CD4-positive, alpha-beta T cell treated with Interleukin-4 for 4 hours (primary cell): ENCODE results near the gene ITGAE.
"Not testable (repeated sequence)": the region's sequence is repeated elsewhere in the genome, so short reads cannot be mapped to it uniquely, and the experiment has no call there.

ENCODE experiments used
- DNase-seq: peaks from one replicate; pipeline ENCODE4 v3.0.0-alpha.2; 2020

Gene ITGAE

GRCh38 chr17:3800362-3801271 is at the start of gene ITGAE:
Gene ITGAE (minus strand): TSS chr17:3801188. CDS start chr17:3801144, 44 bp downstream.
- no peak for DNase-seq

- no peak for DNase-seq
These were observed 47.3 kb upstream of the ITGAE start for GRCh38 chr17:3848229-3848835.

- DNase-seq, result no peak
These were observed 46.2 kb upstream of the ITGAE start for GRCh38 chr17:3847165-3847670.

- DNase-seq, result no peak
These were observed 45.6 kb upstream of the ITGAE start for GRCh38 chr17:3846437-3847164.

- peak; percentile 83 for DNase-seq
These were observed 44.8 kb upstream of the ITGAE start, which contains the start of gene NCBP3 for GRCh38 chr17:3845621-3846436. Gene NCBP3 (minus strand): TSS chr17:3846246. CDS start chr17:3846223, 23 bp downstream.

GRCh38 chr17:3845291-3845620 is 44.3 kb upstream of the ITGAE start:
- DNase-seq, result peak; percentile 40

- not testable (repeated sequence) for DNase-seq
These were observed 43.6 kb upstream of the ITGAE start for GRCh38 chr17:3844556-3844955.

- peak; percentile 47 for DNase-seq
These were observed 43.0 kb upstream of the ITGAE start for GRCh38 chr17:3843935-3844516.

- DNase-seq, result no peak
These were observed 37.2 kb upstream of the ITGAE start for GRCh38 chr17:3838206-3838605.

- DNase-seq, result no peak
These were observed 35.6 kb upstream of the ITGAE start for GRCh38 chr17:3836551-3836950.

GRCh38 chr17:3835410-3836229 is 34.6 kb upstream of the ITGAE start:
- no peak for DNase-seq

- no peak for DNase-seq
These were observed 33.8 kb upstream of the ITGAE start for GRCh38 chr17:3834811-3835210.

GRCh38 chr17:3828852-3829232 is 27.9 kb upstream of the ITGAE start:
- DNase-seq, result no peak

GRCh38 chr17:3828151-3828851 is 27.3 kb upstream of the ITGAE start:
- no peak for DNase-seq

GRCh38 chr17:3827124-3827773 is 26.3 kb upstream of the ITGAE start:
- DNase-seq, result peak; percentile 73

- peak; percentile 16 for DNase-seq
These were observed 25.2 kb upstream of the ITGAE start for GRCh38 chr17:3826191-3826590.

GRCh38 chr17:3821101-3821500 is 20.1 kb upstream of the ITGAE start:
- DNase-seq, result no peak

- no peak for DNase-seq
These were observed 17.8 kb upstream of the ITGAE start for GRCh38 chr17:3818786-3819185.

GRCh38 chr17:3817851-3818605 is 17.0 kb upstream of the ITGAE start:
- DNase-seq, result no peak
